Gastrocnemius medialis (tissue), 4 donors: Measurements from ENCODE around the gene XPC.

Experiments used
- POLR2A ChIP-seq, 2 donors: fragments of 450-650 bp; IDR thresholded peaks; one replicate each; pipeline ENCODE4 v1.6.1; 2017; ENCODE audit warnings: antibody characterized with exemption in 2 of 2, mild to moderate bottlenecking in 2 of 2, moderate library complexity in 2 of 2
- TF ChIP-seq, protein P1 (sequence below), 5 experiments: fragments of 450-650 bp in 3 of 5; fragments of 200-600 bp in 2 of 5; sonication (generic) in 2 of 5; IDR thresholded peaks in 4 of 5; conservative IDR thresholded peaks in 1 of 5; 1 replicate in 4 of 5; 2 replicates in 1 of 5; pipeline ENCODE4 v1.5.1; 2016 to 2019; ENCODE audit warnings: antibody characterized with exemption in 5 of 5, mild to moderate bottlenecking in 3 of 5, moderate library complexity in 3 of 5

GRCh38 chr3:14178247-14179113 lies at the start of gene XPC, which contains the start of gene LSM3:
- TF ChIP-seq, protein P1, sequence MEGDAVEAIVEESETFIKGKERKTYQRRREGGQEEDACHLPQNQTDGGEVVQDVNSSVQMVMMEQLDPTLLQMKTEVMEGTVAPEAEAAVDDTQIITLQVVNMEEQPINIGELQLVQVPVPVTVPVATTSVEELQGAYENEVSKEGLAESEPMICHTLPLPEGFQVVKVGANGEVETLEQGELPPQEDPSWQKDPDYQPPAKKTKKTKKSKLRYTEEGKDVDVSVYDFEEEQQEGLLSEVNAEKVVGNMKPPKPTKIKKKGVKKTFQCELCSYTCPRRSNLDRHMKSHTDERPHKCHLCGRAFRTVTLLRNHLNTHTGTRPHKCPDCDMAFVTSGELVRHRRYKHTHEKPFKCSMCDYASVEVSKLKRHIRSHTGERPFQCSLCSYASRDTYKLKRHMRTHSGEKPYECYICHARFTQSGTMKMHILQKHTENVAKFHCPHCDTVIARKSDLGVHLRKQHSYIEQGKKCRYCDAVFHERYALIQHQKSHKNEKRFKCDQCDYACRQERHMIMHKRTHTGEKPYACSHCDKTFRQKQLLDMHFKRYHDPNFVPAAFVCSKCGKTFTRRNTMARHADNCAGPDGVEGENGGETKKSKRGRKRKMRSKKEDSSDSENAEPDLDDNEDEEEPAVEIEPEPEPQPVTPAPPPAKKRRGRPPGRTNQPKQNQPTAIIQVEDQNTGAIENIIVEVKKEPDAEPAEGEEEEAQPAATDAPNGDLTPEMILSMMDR (IDR thresholded peaks at IDR 0.05 in 4 of 5, conservative IDR thresholded peaks at IDR 0.05 in 1 of 5) = no peak
- peak; percentile 95 for TF ChIP-seq POLR2A (IDR thresholded peaks at IDR 0.05)
